ENCODE results near the gene TMIE. TPM values are rescaled to one million over a fixed set of nuclear protein-coding genes. Genes with fewer than 3 reads are reported as not detected.

Gene TMIE
- total and polyA plus RNA-seq, 2 of the 4 experiments (the other 2 are of a cell fraction) = 0.12 TPM; not detected in 1

DNA sequence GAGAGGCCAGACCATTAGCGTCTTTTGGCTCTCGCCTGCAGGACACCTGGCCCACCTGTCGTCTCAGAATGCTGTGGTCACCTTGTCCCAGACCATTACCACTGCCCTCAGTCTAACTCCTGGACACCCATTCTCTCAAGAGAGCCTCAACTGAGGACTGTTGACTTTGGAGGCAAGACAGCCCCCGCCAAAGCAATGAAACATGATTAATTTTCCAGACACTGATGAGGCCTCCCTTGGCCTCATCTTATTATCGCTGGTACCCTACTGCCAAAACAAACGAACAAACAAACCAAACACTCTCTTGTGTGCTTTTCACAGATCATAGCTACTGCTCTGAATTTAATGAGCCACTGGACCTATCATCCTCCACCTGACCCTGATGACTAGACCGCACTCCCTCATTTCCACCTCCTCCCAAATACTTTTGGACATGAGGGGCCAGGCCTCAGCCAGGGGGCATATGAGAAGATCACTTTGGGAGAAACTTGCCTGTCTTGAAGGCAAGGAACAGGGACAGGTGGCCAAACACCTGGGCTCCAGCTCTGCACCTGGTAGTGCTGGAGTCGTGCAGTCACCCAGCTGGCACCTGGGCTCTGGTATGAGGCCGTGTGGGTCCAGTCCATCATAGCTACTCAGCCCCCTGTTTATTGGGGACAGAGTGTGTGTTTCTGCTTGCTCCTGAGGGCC lies 35.3 kb upstream of the TMIE start:
- POLR2A ChIA-PET (ENCODE audit: unreplicated experiment) = no interaction called here
- Histone ChIP-seq H4K20me1 (ENCODE audit: insufficient read depth, low read length) (no peaks in the 10 kb centered on the region), H3K23ac (ENCODE audit: low read depth, low read length) (no peak overlapping the region), H2BK15ac (ENCODE audit: low read depth, low read length) (no peak overlapping the region), H3K4me2 (ENCODE audit: low read depth, low read length) (no peak overlapping the region), H3K4ac (ENCODE audit: low read depth, low read length) (no peak overlapping the region), H3K56ac (ENCODE audit: extremely low read depth, insufficient read depth, low read length) (no peak overlapping the region), H2BK20ac (ENCODE audit: low read depth, low read length) (0 out of 2 replicates have a peak overlapping the region, but pooled peaks have one; percentile 4), H2BK5ac (ENCODE audit: low read depth, low read length, poor library complexity, severe bottlenecking) (no peak overlapping the region), H3K4me3 (ENCODE audit: insufficient read depth, low read depth, low read length) (no peak overlapping the region), H2AFZ (replicated peaks; ENCODE audit: low read length, poor library complexity) (no peak overlapping the region), H3K9ac (ENCODE audit: low read depth, low read length) (no peak overlapping the region), H4K91ac (ENCODE audit: insufficient read depth, low read depth, low read length) (no peak overlapping the region), H3K18ac (ENCODE audit: low read depth, low read length) (no peak overlapping the region), H2AK5ac (ENCODE audit: low read depth, low read length) (no peak overlapping the region), H3K27me3 (ENCODE audit: control insufficient read depth, insufficient read depth, low read length) (peaks cover 3% of the 10 kb centered on the region; the same call in 1 of the 2 replicates), H3K4me1 (ENCODE audit: control insufficient read depth, insufficient read depth, low read length) (peaks cover 20% of the 10 kb centered on the region), H3K9me3 (ENCODE audit: control insufficient read depth, insufficient read depth, low read length) (no peaks in the 10 kb centered on the region), H3K36me3 (ENCODE audit: control insufficient read depth, insufficient read depth, low read length) (no peaks in the 10 kb centered on the region), H3K27ac (ENCODE audit: insufficient read depth, low read length) (no peak overlapping the region), H4K5ac (ENCODE audit: low read depth, low read length) (no peak overlapping the region), H3K14ac (replicated peaks; ENCODE audit: low read depth, low read length) (no peak overlapping the region), H2BK120ac (ENCODE audit: low read depth, low read length) (no peak overlapping the region), H3K9me1 (ENCODE audit: insufficient read depth, low read length) (no peaks in the 10 kb centered on the region; the same call in 1 of the 2 replicates), H3K79me1 (ENCODE audit: low read depth in 1 of 2, low read length in 2 of 2) (no peaks in the 10 kb centered on the region), H4K8ac (ENCODE audit: low read depth in 2 of 2, low read length in 2 of 2) (no peak overlapping the region), H2AK9ac (replicated peaks; ENCODE audit: low read depth, low read length, poor library complexity) (no peak overlapping the region)
- DNase-seq (no peak), ATAC-seq (ENCODE audit: low read depth) (no peak)
- no peak for TF ChIP-seq POLR2A (IDR thresholded peaks at IDR 0.05; ENCODE audit: low read depth, low read length)
- TF ChIP-seq, protein P1, sequence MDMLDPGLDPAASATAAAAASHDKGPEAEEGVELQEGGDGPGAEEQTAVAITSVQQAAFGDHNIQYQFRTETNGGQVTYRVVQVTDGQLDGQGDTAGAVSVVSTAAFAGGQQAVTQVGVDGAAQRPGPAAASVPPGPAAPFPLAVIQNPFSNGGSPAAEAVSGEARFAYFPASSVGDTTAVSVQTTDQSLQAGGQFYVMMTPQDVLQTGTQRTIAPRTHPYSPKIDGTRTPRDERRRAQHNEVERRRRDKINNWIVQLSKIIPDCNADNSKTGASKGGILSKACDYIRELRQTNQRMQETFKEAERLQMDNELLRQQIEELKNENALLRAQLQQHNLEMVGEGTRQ (IDR thresholded peaks at IDR 0.05; ENCODE audit: low read depth, low read length) = no peak
- TF ChIP-seq NFE2L2 (IDR thresholded peaks at IDR 0.05; ENCODE audit: low read depth, low read length) = no peak
- no peak for TF ChIP-seq RFX5 (IDR thresholded peaks at IDR 0.05; ENCODE audit: low read depth, low read length)
- no peak for TF ChIP-seq FOS (IDR thresholded peaks at IDR 0.05; ENCODE audit: low read depth, low read length)
- TF ChIP-seq, protein P2, sequence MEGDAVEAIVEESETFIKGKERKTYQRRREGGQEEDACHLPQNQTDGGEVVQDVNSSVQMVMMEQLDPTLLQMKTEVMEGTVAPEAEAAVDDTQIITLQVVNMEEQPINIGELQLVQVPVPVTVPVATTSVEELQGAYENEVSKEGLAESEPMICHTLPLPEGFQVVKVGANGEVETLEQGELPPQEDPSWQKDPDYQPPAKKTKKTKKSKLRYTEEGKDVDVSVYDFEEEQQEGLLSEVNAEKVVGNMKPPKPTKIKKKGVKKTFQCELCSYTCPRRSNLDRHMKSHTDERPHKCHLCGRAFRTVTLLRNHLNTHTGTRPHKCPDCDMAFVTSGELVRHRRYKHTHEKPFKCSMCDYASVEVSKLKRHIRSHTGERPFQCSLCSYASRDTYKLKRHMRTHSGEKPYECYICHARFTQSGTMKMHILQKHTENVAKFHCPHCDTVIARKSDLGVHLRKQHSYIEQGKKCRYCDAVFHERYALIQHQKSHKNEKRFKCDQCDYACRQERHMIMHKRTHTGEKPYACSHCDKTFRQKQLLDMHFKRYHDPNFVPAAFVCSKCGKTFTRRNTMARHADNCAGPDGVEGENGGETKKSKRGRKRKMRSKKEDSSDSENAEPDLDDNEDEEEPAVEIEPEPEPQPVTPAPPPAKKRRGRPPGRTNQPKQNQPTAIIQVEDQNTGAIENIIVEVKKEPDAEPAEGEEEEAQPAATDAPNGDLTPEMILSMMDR (conservative IDR thresholded peaks at IDR 0.05; ENCODE audit: low read depth, low read length) = no peak
- no peak for TF ChIP-seq SMC3 (IDR thresholded peaks at IDR 0.05; ENCODE audit: low read depth, low read length)
- TF ChIP-seq RCOR1 (IDR thresholded peaks at IDR 0.05; ENCODE audit: insufficient replicate concordance, low read length) = no peak
- intact Hi-C loops (cut with micrococcal nuclease) = no loop called here
- no TSS peak for BruUV-seq (replicated peaks)
- WGBS, 2 experiments (ENCODE audit: extremely low coverage in 2 of 2, insufficient read length in 1 of 2) = 90% methylated on average over 3 of the region's 9 CpGs; no CpG with 5 or more reads in 1 of the 2 experiments
- dilution Hi-C loops (cut with HindIII; ENCODE audit: low sequenced_read_pairs, unreplicated experiment) = no loop called here
- CTCF ChIA-PET = interaction anchor here (0.5 kb wide), 1 partner anchor 221 kb away, joined by 3 read pairs; no protein-coding TSS in a partner anchor
- in situ Hi-C loops (cut with MboI; ENCODE audit: low sequenced_read_pairs) = no loop called here

All from IMR-90 (cell line).